GM12864 (cell line): Measurements from ENCODE around the gene IGFBP3.

ENCODE experiments used
- DNase-seq: peaks from one replicate; pipeline ENCODE4 v3.0.0-alpha.2; 2011; ENCODE audit warnings: low read depth
- H3K4me3 ChIP-seq: 2 replicates; pipeline ENCODE4 v1.5.1; 2011; ENCODE audit warnings: mild to moderate bottlenecking, low read depth, low read length, control low read depth
- CTCF ChIP-seq: IDR thresholded peaks from 2 replicates; pipeline ENCODE4 v1.5.1; 2011; ENCODE audit warnings: low read depth, mild to moderate bottlenecking, moderate library complexity, low read length, control low read depth, inconsistent platforms; ENCODE audit errors: missing control alignments

IGFBP3 gene

GRCh38 chr7:45909561-45909960 lies 11.5 kb downstream of the IGFBP3 start:
- H3K4me3 ChIP-seq = no peak overlapping the region
- TF ChIP-seq CTCF = no peak
- DNase-seq = no peak

DNA sequence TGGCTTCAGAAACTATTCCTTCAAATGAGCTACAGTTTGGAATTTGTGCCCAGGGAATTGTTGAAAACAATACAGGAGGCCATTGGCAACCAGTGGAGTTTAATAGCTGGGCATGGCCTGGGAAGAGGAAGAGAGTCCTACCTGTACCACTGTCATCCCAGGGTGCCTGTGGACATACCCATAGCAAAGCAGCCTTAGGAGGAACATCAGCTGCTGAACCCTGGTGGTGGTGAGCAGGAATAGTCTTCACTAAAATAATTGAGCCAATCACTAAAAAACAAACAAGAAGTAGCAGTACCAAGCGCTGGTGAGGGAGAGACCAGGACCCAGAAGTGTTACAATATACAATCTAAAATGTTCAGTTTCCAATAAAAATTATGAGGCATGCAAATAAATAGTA lies 18.3 kb downstream of the IGFBP3 start:
- H3K4me3 ChIP-seq = no peak overlapping the region
- no peak for TF ChIP-seq CTCF
- DNase-seq = no peak

- TF ChIP-seq CTCF = no peak
- no peak for DNase-seq
- no peak overlapping the region for H3K4me3 ChIP-seq
These were observed 19.5 kb downstream of the IGFBP3 start for GRCh38 chr7:45901566-45901965.

DNA sequence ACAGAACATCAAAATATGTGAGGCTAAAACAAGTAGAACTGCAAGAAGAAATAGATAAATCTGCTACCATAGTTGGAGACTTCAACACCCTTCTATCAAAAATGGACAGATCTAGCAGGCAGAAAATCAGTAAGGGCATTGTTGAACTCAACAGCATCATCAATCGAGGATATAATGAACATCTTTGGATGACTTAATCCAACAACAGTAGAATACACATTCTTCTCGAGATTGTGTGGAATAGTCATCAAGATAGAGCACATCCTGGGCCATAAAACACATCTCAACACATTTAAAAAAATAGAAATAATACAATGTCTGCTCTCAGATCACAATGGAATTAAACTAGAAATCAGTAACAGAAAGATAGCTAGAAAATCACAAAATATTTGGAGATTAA lies 22.9 kb downstream of the IGFBP3 start:
- H3K4me3 ChIP-seq = no peak overlapping the region
- TF ChIP-seq CTCF = no peak
- no peak for DNase-seq

- no peak overlapping the region for H3K4me3 ChIP-seq
- no peak for TF ChIP-seq CTCF
- DNase-seq = no peak
These were observed 23.9 kb downstream of the IGFBP3 start for GRCh38 chr7:45897042-45897690.

DNA sequence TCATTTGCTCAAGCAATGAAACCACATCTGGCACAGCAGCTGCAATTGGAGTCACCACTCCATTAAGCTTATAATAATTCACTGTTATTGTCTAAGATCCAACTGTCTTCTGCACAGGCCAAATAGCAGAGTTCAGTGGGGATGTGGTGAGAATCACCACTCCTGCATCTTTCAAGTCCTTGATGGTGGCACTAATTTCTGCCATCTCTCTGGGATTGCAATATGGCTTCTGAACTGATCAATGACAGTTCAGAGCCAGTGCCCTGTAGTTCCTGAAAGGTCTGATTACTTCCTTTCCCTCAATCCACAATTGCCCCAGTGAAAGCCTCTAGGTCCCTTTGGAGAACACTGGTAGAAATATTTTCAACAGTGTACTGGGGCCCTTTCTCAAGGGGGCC lies 26.4 kb downstream of the IGFBP3 start:
- TF ChIP-seq CTCF = no peak
- no peak for DNase-seq

DNA sequence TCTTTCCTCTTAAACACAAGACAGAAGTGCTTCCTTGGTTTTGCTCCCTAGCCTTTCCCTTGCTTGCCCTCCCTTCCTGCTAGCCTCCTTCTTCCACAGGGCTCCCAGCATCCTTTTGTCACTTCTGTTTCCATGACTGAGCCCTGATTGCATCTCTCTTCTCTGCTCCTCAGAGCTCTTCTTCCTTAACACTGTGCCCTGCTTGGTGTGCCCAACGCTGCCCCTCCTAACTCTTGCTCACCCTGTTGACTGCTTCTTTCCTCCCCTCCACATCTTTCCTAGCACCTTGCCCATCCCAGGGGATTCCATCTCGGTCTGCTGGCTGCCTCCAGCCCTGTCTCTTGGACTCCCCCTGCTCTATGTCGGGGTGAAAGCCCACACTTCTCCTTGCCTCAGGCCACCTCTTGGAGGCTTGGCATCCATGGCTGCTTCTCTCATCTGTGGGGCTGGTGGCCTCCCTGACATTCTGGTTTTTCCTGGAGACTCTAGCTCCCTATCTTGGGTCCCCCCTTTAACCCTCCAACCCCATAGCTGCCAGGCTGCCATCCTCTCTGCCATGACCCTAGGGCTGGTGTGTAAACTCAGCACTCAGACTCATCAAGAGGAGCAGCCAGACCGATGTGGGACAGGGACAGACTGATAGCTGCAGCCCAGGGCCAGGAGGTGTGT lies 26.9 kb downstream of the IGFBP3 start:
- H3K4me3 ChIP-seq = no peak overlapping the region
- no peak for TF ChIP-seq CTCF
- no peak for DNase-seq

More for the DNA sequence above, 26.4 kb downstream of the IGFBP3 start:
- no peak overlapping the region for H3K4me3 ChIP-seq
